Subcutaneous abdominal adipose tissue (tissue), 5 donors: ENCODE data around the gene HLA-DPA1.

ENCODE experiments used
- H3K27ac ChIP-seq: one replicate; pipeline ENCODE4 v1.7.0; 2013; ENCODE audit warnings: low read depth, mild to moderate bottlenecking, inconsistent platforms, low read length, moderate library complexity
- H3K27me3 ChIP-seq, 5 donors: one replicate each; pipeline ENCODE4 v1.7.0; 2013; ENCODE audit warnings: low read length in 5 of 5, inconsistent platforms in 1 of 5; ENCODE audit not compliant: control insufficient read depth in 5 of 5, insufficient read depth in 4 of 5
- H3K36me3 ChIP-seq, 5 donors: one replicate each; pipeline ENCODE4 v1.7.0; 2013; ENCODE audit warnings: low read length in 5 of 5; ENCODE audit not compliant: control insufficient read depth in 5 of 5, insufficient read depth in 5 of 5
- H3K4me1 ChIP-seq, 5 donors: one replicate each; pipeline ENCODE4 v1.7.0; 2013; ENCODE audit warnings: low read length in 5 of 5, mild to moderate bottlenecking in 3 of 5, moderate library complexity in 1 of 5; ENCODE audit not compliant: control insufficient read depth in 5 of 5, insufficient read depth in 5 of 5
- H3K4me3 ChIP-seq, 5 donors: one replicate each; pipeline ENCODE4 v1.7.0; 2013; ENCODE audit warnings: low read length in 5 of 5, low read depth in 1 of 5
- H3K9ac ChIP-seq, 5 donors: one replicate each; pipeline ENCODE4 v1.7.0; 2013; ENCODE audit warnings: low read length in 5 of 5, mild to moderate bottlenecking in 4 of 5, moderate library complexity in 3 of 5
- H3K9me3 ChIP-seq, 5 donors: one replicate each; pipeline ENCODE4 v1.7.0; 2013; ENCODE audit warnings: low read length in 5 of 5; ENCODE audit not compliant: control insufficient read depth in 5 of 5
- donor health status: healthy.
- donor health status: healthy.
- donor health status: healthy.
- donor health status: healthy.
- donor health status: healthy.

Gene HLA-DPA1

DNA sequence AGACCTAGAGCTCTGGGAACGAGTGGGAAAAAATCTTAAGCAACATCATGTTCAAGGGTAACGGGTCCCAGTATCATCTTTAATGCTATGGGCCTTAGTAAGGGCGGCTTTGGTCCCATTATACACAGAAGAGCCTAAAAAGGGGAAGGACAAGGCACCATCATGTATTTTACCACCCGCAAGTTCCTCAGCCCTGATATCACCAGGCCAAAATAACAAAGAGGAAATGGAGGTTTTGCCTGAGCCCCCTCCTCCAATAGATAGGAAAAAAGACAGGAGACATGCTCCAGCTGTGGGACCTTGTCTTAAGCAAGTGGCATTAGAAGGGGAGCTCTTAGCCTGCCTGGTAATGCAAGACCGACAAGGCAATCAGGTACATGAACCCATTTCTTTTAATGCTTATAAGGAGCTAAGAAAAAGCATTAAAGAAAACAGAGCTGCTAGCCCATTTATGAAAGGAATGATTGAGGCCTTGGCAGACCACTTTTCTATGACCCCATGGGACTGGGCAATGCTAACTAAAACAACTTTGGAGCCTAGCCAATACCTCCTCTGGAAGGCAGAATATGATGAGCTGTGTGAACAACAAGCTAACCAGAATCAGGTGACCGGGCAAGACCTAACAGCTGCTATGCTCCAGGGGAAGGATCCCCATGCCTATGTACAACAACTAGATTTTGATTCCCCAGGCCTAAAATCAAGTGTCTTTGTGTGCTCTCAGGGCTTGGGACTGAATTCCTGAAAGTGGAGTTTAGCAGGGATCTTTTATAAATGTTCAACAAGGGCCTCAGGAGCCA, 23.2 kb downstream of the HLA-DPA1 start:
- H3K4me1 ChIP-seq = peaks cover 0 to 2% (median 0%) of the 10 kb centered on the region in 5 donors
- no peaks in the 10 kb centered on the region for H3K36me3 ChIP-seq

GRCh38 chr6:33049323-33050013, 24.0 kb downstream of the HLA-DPA1 start:
- Histone ChIP-seq H3K27me3 (peaks cover 0 to 4% (median 0%) of the 10 kb centered on the region in 5 donors), H3K27ac (no peak overlapping the region), H3K4me1 (peaks cover 0 to 2% (median 0%) of the 10 kb centered on the region in 5 donors), H3K9ac (no peak overlapping the region), H3K4me3 (no peak overlapping the region), H3K36me3 (no peaks in the 10 kb centered on the region), H3K9me3 (no peaks in the 10 kb centered on the region)

More for the DNA sequence above, 23.2 kb downstream of the HLA-DPA1 start:
- Histone ChIP-seq H3K27me3 (peaks cover 0 to 4% (median 0%) of the 10 kb centered on the region in 5 donors), H3K9ac (no peak overlapping the region), H3K27ac (no peak overlapping the region), H3K4me3 (no peak overlapping the region), H3K9me3 (no peaks in the 10 kb centered on the region)

GRCh38 chr6:33040157-33040556, 33.3 kb downstream of the HLA-DPA1 start:
- H3K9ac ChIP-seq = no peak overlapping the region
- no peaks in the 10 kb centered on the region for H3K9me3 ChIP-seq
- H3K4me3 ChIP-seq = no peak overlapping the region
- H3K4me1 ChIP-seq = no peaks in the 10 kb centered on the region
- no peak overlapping the region for H3K27ac ChIP-seq
- no peaks in the 10 kb centered on the region for H3K36me3 ChIP-seq
- H3K27me3 ChIP-seq = no peaks in the 10 kb centered on the region

GRCh38 chr6:33036535-33036934, 36.9 kb downstream of the HLA-DPA1 start:
- Histone ChIP-seq H3K4me1 (no peaks in the 10 kb centered on the region), H3K4me3 (no peak overlapping the region), H3K9ac (no peak overlapping the region), H3K27me3 (no peaks in the 10 kb centered on the region), H3K27ac (no peak overlapping the region), H3K9me3 (no peaks in the 10 kb centered on the region), H3K36me3 (no peaks in the 10 kb centered on the region)

GRCh38 chr6:33034554-33034953, 38.9 kb downstream of the HLA-DPA1 start:
- Histone ChIP-seq H3K9ac (no peak overlapping the region), H3K4me3 (no peak overlapping the region), H3K27ac (no peak overlapping the region), H3K27me3 (no peaks in the 10 kb centered on the region), H3K4me1 (peaks cover 0 to 5% (median 0%) of the 10 kb centered on the region in 5 donors), H3K36me3 (no peaks in the 10 kb centered on the region), H3K9me3 (no peaks in the 10 kb centered on the region)

DNA sequence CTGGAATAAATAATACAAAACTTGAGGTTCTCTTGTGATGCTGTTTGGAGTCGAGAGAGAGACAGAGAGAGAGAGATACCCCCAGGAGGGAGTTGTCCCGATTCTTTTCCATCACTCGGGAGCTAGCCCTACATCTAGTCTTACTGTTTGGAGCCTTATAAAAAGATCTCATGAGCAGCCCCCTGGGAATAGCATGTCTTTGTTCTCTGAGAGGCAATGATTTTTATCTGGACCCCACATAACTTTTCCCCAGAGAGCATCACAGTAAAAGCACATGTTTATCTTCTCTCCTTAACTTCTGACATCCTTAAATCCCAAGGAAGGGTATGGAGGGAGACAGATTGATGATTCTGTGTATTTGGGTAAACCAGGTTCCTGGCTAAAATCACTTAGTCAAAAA, 43.2 kb downstream of the HLA-DPA1 start:
- Histone ChIP-seq H3K4me3 (no peak overlapping the region), H3K4me1 (peaks cover 0 to 14% (median 0%) of the 10 kb centered on the region in 5 donors), H3K27me3 (no peaks in the 10 kb centered on the region), H3K9ac (no peak overlapping the region), H3K36me3 (no peaks in the 10 kb centered on the region), H3K9me3 (no peaks in the 10 kb centered on the region), H3K27ac (peak overlapping the region; percentile 17)

DNA sequence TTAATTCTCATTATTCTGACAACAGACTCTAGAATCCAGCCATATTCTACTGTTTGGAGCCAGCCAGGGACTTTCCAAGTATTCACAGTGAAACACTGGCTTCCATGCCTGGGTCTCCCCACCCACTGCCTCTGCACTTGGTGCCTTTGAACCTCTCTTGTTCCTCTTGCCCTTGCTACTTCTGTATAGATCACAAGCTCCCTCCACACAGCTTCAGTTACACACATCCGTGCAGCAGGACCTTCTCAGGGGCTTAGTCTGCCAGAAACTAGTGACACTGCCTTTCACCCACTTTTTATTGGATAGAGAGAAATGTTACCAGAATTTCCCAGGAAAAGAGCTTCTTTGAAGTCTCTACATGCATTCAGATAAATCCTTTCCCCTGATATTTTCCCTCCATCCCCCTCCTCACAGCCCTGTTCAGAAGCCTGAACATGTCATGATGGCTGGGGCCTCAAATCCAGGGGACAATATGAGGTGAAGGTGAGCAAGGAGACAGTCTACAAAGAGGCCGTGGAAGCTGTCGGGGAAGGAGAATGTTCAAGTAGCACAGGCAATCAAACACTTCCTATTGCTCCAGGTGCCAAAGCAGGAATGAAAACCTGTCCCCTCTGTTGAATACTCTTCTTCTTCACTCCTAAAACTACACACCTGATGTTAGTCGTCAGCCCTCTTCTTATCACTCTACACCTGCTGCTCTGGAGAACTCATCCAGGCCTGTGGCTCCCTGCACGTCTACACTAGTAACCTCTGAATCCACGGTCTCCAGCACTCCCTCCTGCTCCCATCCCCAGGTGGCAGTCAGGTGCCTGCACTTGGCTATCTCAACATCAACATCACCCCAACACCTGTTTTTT, 43.9 kb downstream of the HLA-DPA1 start:
- H3K4me3 ChIP-seq = no peak overlapping the region

DNA sequence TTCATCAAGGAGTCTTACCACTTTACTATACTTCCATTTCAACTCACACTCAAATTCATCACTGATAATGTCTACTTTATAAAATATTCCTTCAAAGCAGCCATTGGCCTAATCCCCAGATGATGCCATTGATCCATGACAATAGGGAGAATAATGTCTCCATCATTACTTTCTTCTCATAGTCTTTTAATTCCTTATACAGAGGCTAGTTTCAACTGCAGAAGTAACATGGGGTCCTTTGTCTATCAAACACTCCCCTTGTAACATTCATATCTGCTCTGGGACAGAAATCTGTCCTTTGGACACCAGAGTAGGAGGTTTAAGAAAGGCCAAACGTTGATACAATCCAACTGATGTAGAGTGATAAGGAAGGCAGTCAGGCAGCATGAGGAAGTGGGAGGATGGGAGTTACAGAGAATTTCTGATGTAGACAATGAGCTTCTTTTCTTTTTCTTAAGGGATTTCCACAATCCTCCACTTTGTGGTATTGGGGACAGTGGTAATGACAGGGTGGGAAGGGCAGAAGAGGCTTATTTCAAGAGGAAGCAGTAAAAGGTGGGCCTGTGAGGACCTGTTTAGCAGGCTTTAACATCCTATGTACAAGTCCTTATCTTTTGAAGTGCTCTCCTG, 45.1 kb downstream of the HLA-DPA1 start:
- H3K4me1 ChIP-seq = peaks cover 0 to 14% (median 0%) of the 10 kb centered on the region in 5 donors
- no peak overlapping the region for H3K4me3 ChIP-seq
- no peaks in the 10 kb centered on the region for H3K9me3 ChIP-seq
- H3K27me3 ChIP-seq = no peaks in the 10 kb centered on the region
- no peaks in the 10 kb centered on the region for H3K36me3 ChIP-seq
- no peak overlapping the region for H3K9ac ChIP-seq
- no peak overlapping the region for H3K27ac ChIP-seq

More for the DNA sequence above, 43.9 kb downstream of the HLA-DPA1 start:
- Histone ChIP-seq H3K27ac (peak overlapping the region; percentile 17), H3K36me3 (no peaks in the 10 kb centered on the region), H3K27me3 (no peaks in the 10 kb centered on the region), H3K9ac (peak overlapping the region in 1 of 5 donors; percentile 33), H3K4me1 (peaks cover 0 to 14% (median 0%) of the 10 kb centered on the region in 5 donors), H3K9me3 (no peaks in the 10 kb centered on the region)

- no peaks in the 10 kb centered on the region for H3K36me3 ChIP-seq
- H3K27me3 ChIP-seq = no peaks in the 10 kb centered on the region
- no peak overlapping the region for H3K27ac ChIP-seq
- no peak overlapping the region for H3K4me3 ChIP-seq
- H3K4me1 ChIP-seq = peaks cover 5 to 21% (median 10%) of the 10 kb centered on the region in 5 donors
- no peak overlapping the region for H3K9ac ChIP-seq
- H3K9me3 ChIP-seq = no peaks in the 10 kb centered on the region
Observed at GRCh38 chr6:33024521-33024920, 48.9 kb downstream of the HLA-DPA1 start.
